ENCODE results near the gene SCLY.

- TF ChIP-seq SP1 (IDR thresholded peaks at IDR 0.05; ENCODE audit: low read depth, low read length): no peak
- no peak for TF ChIP-seq CTCF (IDR thresholded peaks at IDR 0.05; ENCODE audit: control extremely low read depth in 1 of 3, insufficient read depth in 1 of 3, low read depth in 1 of 3, low read length in 3 of 3)
- no peak for TF ChIP-seq EP300 (IDR thresholded peaks at IDR 0.05; ENCODE audit: borderline replicate concordance in 1 of 2, low read depth in 2 of 2, low read length in 2 of 2)
- no peak for TF ChIP-seq RAD21 (IDR thresholded peaks at IDR 0.05 in 1 of 2, conservative IDR thresholded peaks at IDR 0.05 in 1 of 2; ENCODE audit: low read depth in 2 of 2, low read length in 2 of 2)
- TF ChIP-seq POLR2AphosphoS5 (IDR thresholded peaks at IDR 0.05; ENCODE audit: low read depth, low read length): no peak
- TF ChIP-seq TAF1 (IDR thresholded peaks at IDR 0.05; ENCODE audit: low read depth, low read length): no peak
- no peak for TF ChIP-seq POLR2A (IDR thresholded peaks at IDR 0.05; ENCODE audit: control extremely low read depth in 1 of 2, low read depth in 2 of 2, low read length in 2 of 2)
- TF ChIP-seq RNF2 (IDR thresholded peaks at IDR 0.05; ENCODE audit: borderline replicate concordance, low read depth, low read length, missing control alignments, poor library complexity, severe bottlenecking): no peak
- TF ChIP-seq, protein P1, sequence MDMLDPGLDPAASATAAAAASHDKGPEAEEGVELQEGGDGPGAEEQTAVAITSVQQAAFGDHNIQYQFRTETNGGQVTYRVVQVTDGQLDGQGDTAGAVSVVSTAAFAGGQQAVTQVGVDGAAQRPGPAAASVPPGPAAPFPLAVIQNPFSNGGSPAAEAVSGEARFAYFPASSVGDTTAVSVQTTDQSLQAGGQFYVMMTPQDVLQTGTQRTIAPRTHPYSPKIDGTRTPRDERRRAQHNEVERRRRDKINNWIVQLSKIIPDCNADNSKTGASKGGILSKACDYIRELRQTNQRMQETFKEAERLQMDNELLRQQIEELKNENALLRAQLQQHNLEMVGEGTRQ (IDR thresholded peaks at IDR 0.05; ENCODE audit: low read length): no peak
- no peak for TF ChIP-seq EZH2 (IDR thresholded peaks at IDR 0.05; ENCODE audit: low read depth, low read length, severe bottlenecking)
- TF ChIP-seq SIN3A (conservative IDR thresholded peaks at IDR 0.05 in 1 of 2, IDR thresholded peaks at IDR 0.05 in 1 of 2; ENCODE audit: low read depth in 1 of 2, low read length in 2 of 2): no peak
These were observed 21.6 kb upstream of the SCLY start for GRCh38 chr2:238039151-238039550.
